Stimulated activated CD4-positive, alpha-beta T cell treated with anti-CD3 and anti-CD28 coated beads, TNF-alpha, amount 100 ng/mL, for 4 hours (primary cell): ENCODE results near the gene SUSD2.
A peak's percentile ranks its signal among the peaks of the same experiment; 100 is the strongest.

ENCODE experiments used
- DNase-seq, 3 experiments: peaks; one replicate each; pipeline ENCODE4 v3.0.0-alpha.2; 2020; ENCODE audit warnings: low read depth in 3 of 3

Gene SUSD2

GRCh38 chr22:24149198-24149590 lies 32.1 kb upstream of the SUSD2 start:
- DNase-seq = no peak

- no peak for DNase-seq
These were observed 27.9 kb upstream of the SUSD2 start for GRCh38 chr22:24153353-24153752.

GRCh38 chr22:24153959-24154358 lies 27.3 kb upstream of the SUSD2 start:
- DNase-seq = no peak

- DNase-seq = no peak
These were observed 26.5 kb upstream of the SUSD2 start for GRCh38 chr22:24154826-24155225.

GRCh38 chr22:24155627-24156140 lies 25.6 kb upstream of the SUSD2 start:
- no peak for DNase-seq

- DNase-seq = peak; percentile 49 to 80 (median 74)
These were observed 25.0 kb upstream of the SUSD2 start for GRCh38 chr22:24156141-24156912.

- DNase-seq = peak; percentile 41 to 62 (median 49)
These were observed 24.1 kb upstream of the SUSD2 start for GRCh38 chr22:24156913-24157821.

- no peak for DNase-seq
These were observed 23.5 kb upstream of the SUSD2 start for GRCh38 chr22:24157822-24158135.

- DNase-seq = no peak
These were observed 21.6 kb upstream of the SUSD2 start for GRCh38 chr22:24159650-24160049.

- no peak for DNase-seq
These were observed 20.7 kb upstream of the SUSD2 start for GRCh38 chr22:24160546-24160945.

- no peak for DNase-seq
These were observed 19.8 kb upstream of the SUSD2 start for GRCh38 chr22:24161485-24161884.

GRCh38 chr22:24161909-24162308 lies 19.4 kb upstream of the SUSD2 start:
- DNase-seq = no peak

GRCh38 chr22:24162436-24162835 lies 18.9 kb upstream of the SUSD2 start:
- no peak for DNase-seq

GRCh38 chr22:24164243-24164642 lies 17.0 kb upstream of the SUSD2 start:
- no peak for DNase-seq

GRCh38 chr22:24164940-24165339 lies 16.3 kb upstream of the SUSD2 start:
- DNase-seq = no peak

- no peak for DNase-seq
These were observed 15.6 kb upstream of the SUSD2 start for GRCh38 chr22:24165673-24166072.

- no peak for DNase-seq
These were observed 14.5 kb upstream of the SUSD2 start for GRCh38 chr22:24166811-24167210.

- DNase-seq = no peak
These were observed 11.7 kb upstream of the SUSD2 start for GRCh38 chr22:24169439-24170058.

- DNase-seq = no peak
These were observed 11.1 kb upstream of the SUSD2 start for GRCh38 chr22:24170188-24170587.

- no peak for DNase-seq
These were observed 10.7 kb upstream of the SUSD2 start for GRCh38 chr22:24170632-24171031.

GRCh38 chr22:24171822-24172221 lies 9.5 kb upstream of the SUSD2 start:
- DNase-seq = no peak

- peak; percentile 39 to 55 (median 49) for DNase-seq
These were observed 6.0 kb upstream of the SUSD2 start for GRCh38 chr22:24175160-24175808.
